Osteoblast (primary cell): ENCODE measurements around the gene ADAMTS14. TPM values are rescaled to one million over a fixed set of nuclear protein-coding genes. Genes with fewer than 3 reads are reported as not detected.

Experiments used
- DNase-seq: peaks from one replicate; pipeline ENCODE4 v3.0.0; 2011; ENCODE audit warnings: low spot score, mixed read lengths; ENCODE audit not compliant: insufficient read length; ENCODE audit errors: missing footprints
- H2AFZ ChIP-seq: 2 replicates; pipeline ENCODE4 v1.6.0; 2011; ENCODE audit warnings: mild to moderate bottlenecking, low read length
- H3K27ac ChIP-seq: 2 replicates; pipeline ENCODE4 v1.5.1; 2011; ENCODE audit warnings: mild to moderate bottlenecking, low read depth, low read length, moderate library complexity
- H3K27me3 ChIP-seq: 2 replicates; pipeline ENCODE4 v1.6.0; 2012; ENCODE audit warnings: mild to moderate bottlenecking, control low read depth, inconsistent platforms, low read length, moderate library complexity; ENCODE audit not compliant: insufficient read depth
- H3K36me3 ChIP-seq: 2 replicates; pipeline ENCODE4 v1.5.1; 2011; ENCODE audit warnings: mild to moderate bottlenecking, low read length, control low read depth, moderate library complexity; ENCODE audit not compliant: insufficient read depth
- H3K4me1 ChIP-seq: 2 replicates; pipeline ENCODE4 v1.5.1; 2011; ENCODE audit warnings: mild to moderate bottlenecking, low read length, control low read depth, moderate library complexity; ENCODE audit not compliant: insufficient read depth
- H3K4me2 ChIP-seq: 2 replicates; pipeline ENCODE4 v1.6.0; 2011; ENCODE audit warnings: mild to moderate bottlenecking, low read length; ENCODE audit not compliant: insufficient read depth
- H3K4me3 ChIP-seq: fragments of 200-600 bp; sonication (generic); 3 replicates; pipeline ENCODE4 v1.5.1; 2012; ENCODE audit warnings: mild to moderate bottlenecking, low read length, inconsistent platforms; ENCODE audit not compliant: insufficient read depth
- H3K79me2 ChIP-seq: 2 replicates; pipeline ENCODE4 v1.6.0; 2012; ENCODE audit warnings: mild to moderate bottlenecking, low read length, control low read depth, inconsistent platforms; ENCODE audit not compliant: insufficient read depth
- H3K9me3 ChIP-seq: 2 replicates; pipeline ENCODE4 v1.5.1; 2011; ENCODE audit warnings: low read depth, low read length, control low read depth
- H4K20me1 ChIP-seq: 2 replicates; pipeline ENCODE4 v1.6.0; 2012; ENCODE audit warnings: mild to moderate bottlenecking, low read length, control low read depth; ENCODE audit not compliant: insufficient read depth
- CTCF ChIP-seq: IDR thresholded peaks from 2 replicates; pipeline ENCODE4 v1.5.1; 2011; ENCODE audit warnings: mild to moderate bottlenecking, low read depth, low read length, moderate library complexity; ENCODE audit errors: extremely low read depth
- total RNA-seq: library from RNA; depleted of rRNA; stranded (reverse); fragments of >200 nt; gene quantifications from 2 replicates; pipeline ENCODE4 v1.2.3, GENCODE V29; 2012

The ADAMTS14 gene
- total RNA-seq, 1 donor: 2.9 TPM

- Histone ChIP-seq H3K27ac (no peak overlapping the region), H3K27me3 (no peaks in the 10 kb centered on the region), H3K36me3 (no peaks in the 10 kb centered on the region), H4K20me1 (no peaks in the 10 kb centered on the region), H3K4me1 (no peaks in the 10 kb centered on the region), H3K9me3 (no peaks in the 10 kb centered on the region), H3K4me2 (no peak overlapping the region), H3K79me2 (no peaks in the 10 kb centered on the region), H3K4me3 (no peak overlapping the region), H2AFZ (no peak overlapping the region)
- DNase-seq: peak; percentile 86
- TF ChIP-seq CTCF: no peak
These were observed 103.6 kb downstream of the ADAMTS14 start for GRCh38 chr10:70775679-70776454.

DNA sequence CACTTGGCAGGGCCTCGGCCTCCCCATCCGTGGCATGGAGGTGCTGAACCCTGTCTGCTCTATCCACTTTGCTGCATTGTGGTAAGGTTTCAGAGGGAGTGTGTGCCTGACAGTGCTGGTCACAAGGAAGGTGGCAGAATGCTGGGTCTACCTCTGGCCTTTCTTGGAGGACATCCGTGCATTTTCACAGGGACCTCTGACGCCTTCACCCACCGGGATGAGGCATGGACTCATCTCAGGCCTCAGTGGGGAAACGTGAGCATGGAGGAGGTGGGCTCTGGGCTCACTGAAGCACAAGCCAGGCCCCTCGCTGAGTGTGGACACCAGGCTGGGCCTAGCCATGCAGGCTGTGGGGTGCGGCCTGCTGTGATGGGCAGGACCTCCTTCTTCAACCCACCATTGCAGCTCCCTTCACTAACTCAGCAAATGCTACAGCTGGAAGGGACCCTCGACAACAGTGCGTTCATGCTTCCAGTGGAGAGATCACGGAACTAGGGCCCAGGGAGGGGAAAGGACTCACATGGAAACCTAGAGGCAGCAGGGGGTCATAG lies 104.2 kb downstream of the ADAMTS14 start:
- H3K4me2 ChIP-seq: no peak overlapping the region
- TF ChIP-seq CTCF: no peak

GRCh38 chr10:70777063-70777875 lies 105.0 kb downstream of the ADAMTS14 start:
- no peaks in the 10 kb centered on the region for H3K79me2 ChIP-seq
- no peaks in the 10 kb centered on the region for H4K20me1 ChIP-seq
- H2AFZ ChIP-seq: no peak overlapping the region
- peaks cover 3% of the 10 kb centered on the region for H3K27me3 ChIP-seq
- no peaks in the 10 kb centered on the region for H3K9me3 ChIP-seq
- no peaks in the 10 kb centered on the region for H3K36me3 ChIP-seq
- TF ChIP-seq CTCF: no peak
- peak; percentile 42 for DNase-seq
- H3K4me3 ChIP-seq: no peak overlapping the region
- H3K4me1 ChIP-seq: no peaks in the 10 kb centered on the region
- H3K27ac ChIP-seq: no peak overlapping the region
- H3K4me2 ChIP-seq: no peak overlapping the region

More for the DNA sequence above, 104.2 kb downstream of the ADAMTS14 start:
- Histone ChIP-seq H3K36me3 (no peaks in the 10 kb centered on the region), H3K79me2 (no peaks in the 10 kb centered on the region), H4K20me1 (no peaks in the 10 kb centered on the region), H2AFZ (no peak overlapping the region), H3K9me3 (no peaks in the 10 kb centered on the region), H3K27ac (no peak overlapping the region), H3K4me3 (no peak overlapping the region), H3K27me3 (no peaks in the 10 kb centered on the region), H3K4me1 (no peaks in the 10 kb centered on the region)
- DNase-seq: no peak
